GM21515 (cell line): ENCODE measurements around the gene FAM187B.

Experiments used
- ATAC-seq: cut with Tn5 transposase; IDR thresholded peaks from one replicate; pipeline ENCODE4 v1.9.1; 2021; ENCODE audit not compliant: unreplicated experiment

The FAM187B gene

DNA sequence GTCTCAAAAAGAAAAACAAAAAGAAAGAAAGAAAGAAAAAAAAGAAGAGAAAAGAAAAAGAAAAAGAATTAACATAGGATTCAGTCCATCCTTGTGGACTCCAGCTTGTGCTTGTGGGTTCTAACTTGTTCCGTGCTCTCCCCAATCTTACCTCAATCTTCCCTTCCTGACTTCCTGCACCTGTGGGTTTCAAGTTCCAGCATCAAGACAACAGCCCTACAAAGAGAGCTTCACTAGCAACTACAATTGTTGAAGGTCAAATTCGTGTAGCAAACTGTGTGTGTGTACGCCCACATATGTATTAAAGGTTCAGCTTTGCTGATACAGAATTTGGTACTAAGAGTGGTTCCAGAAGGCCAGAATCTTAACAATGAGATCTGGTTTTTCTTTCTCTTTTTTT lies 48.7 kb downstream of the FAM187B start:
- no peak for ATAC-seq

DNA sequence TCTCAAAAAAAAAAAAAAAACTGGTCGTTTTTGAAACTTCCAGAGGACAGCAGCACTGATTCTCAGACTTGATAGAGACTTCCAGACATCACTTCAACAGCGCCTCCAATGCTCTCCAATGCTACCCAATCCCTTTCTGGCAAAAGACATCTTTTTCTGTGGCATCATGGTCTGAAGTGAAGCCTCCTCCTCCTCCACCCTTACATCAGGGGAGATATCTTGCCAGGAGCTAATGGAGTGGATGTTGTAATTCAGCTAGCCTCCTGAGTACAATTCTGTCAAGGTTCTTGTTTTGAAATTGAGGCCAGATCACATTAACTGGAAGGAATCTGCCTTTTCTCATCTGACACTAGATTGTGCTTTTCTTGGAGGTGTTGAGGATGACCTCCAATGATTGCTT lies 49.8 kb downstream of the FAM187B start:
- no peak for ATAC-seq

DNA sequence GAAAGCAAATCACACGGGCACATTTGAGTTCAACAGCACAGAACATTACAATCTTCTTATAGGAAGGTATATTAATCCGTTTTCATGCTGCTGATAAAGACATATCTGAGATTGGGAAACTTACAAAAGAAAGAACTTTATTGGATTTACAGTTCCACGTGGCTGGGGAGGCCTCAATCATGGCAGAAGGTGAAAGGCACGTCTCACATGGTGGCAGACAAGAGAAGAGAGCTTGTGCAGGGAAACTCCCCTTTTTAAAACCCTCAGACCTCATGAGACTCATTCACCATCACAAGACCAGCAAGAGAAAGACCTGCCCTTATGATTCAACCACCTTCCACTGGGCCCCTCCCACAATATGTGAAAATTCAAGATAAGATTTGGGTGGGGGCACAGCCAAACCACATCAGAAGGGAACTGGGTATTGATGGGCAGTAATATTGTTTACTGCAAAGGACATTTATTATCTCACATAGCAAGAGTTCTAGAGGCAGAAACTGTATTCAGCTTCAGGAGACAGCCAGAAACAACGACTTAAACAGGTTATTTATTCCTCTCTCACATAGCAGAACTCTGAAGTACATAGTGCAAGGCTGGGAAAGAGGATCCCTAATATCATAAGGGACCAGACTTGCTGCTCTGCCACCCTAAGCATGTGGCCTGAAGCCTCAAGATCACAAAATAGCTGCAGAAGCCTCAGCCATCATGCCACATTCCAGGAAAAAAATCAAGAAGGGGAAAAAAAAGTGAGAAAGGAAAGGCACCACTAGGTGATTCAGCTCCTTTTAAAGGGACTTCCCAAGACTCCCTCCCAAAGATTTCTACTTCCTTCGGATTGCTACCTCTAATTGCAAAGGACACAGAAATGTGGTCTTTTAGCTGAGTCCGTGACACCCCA lies 50.9 kb downstream of the FAM187B start:
- no peak for ATAC-seq

DNA sequence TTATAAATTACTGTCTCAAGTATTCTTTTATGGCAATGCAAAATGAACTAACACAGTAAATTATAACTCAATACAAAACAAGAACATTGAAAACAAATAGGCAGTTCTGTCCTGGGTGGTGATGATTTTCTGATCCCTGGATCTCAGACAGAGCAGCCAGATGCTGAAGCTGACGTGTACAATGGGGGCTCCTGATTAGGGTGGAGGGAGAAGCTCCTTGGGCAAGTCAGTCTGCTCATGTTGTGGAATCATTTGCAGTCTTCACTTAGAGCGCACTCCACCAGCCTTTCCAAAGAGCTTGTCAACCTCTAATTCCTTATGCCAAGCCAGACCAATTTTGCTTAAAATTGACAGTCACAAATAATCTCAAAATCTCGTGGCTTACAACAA lies 52.4 kb downstream of the FAM187B start:
- ATAC-seq: no peak
